HepG2 (cell line): ENCODE results near the gene LRRC42. TPM values are rescaled to one million over a fixed set of nuclear protein-coding genes. Genes with fewer than 3 reads are reported as not detected.

Experiments
- ATAC-seq: fragments of 200-7000 bp; cut with Tn5 transposase; 3 replicates; pipeline ENCODE4 v1.9.1; 2020; ENCODE audit warnings: mild to moderate bottlenecking, moderate library complexity
- BruUV-seq: library from RNA; stranded (reverse); fragments of 400-500 nt; replicated peaks from 2 replicates; lab custom pipeline; 2021; lab: Mats Ljungman, UMichigan
- CTCF ChIA-PET: fragments of 300-600 bp; formaldehyde crosslinking; extraction: SDS; loops from one replicate; lab custom pipeline; 2021; ENCODE audit warnings: low total read pairs, inconsistent platforms, low intra/inter-chr PET ratio; lab: Yijun Ruan, JAX
- POLR2A ChIA-PET: fragments of 350-600 bp; sonication (Branson Sonifier 250); formaldehyde crosslinking; loops from one replicate; lab custom pipeline; 2020; ENCODE audit warnings: antibody characterized with exemption, inconsistent platforms; lab: Yijun Ruan, JAX
- DNase-seq: peaks from one replicate; pipeline ENCODE4 v3.0.0-alpha.2; 2015; ENCODE audit warnings: low spot score
- FAIRE-seq: peaks from 3 replicates; lab custom pipeline; 2011; peaks lifted over from hg19 to GRCh38; lab: Jason Lieb, UNC
- H2AFZ ChIP-seq: one replicate; pipeline ENCODE4 v1.6.1; 2011; ENCODE audit warnings: low read length, inconsistent platforms
- H3K27ac ChIP-seq: fragments of 300-600 bp; 3 replicates; pipeline ENCODE4 v1.8.0; 2011; ENCODE audit warnings: mixed run types, mild to moderate bottlenecking, mixed read lengths, low read length, inconsistent platforms; ENCODE audit not compliant: insufficient read depth; ENCODE audit errors: extremely low read length
- H3K27me3 ChIP-seq, 2 experiments: fragments of 200-600 bp in 1 of 2; 2 replicates in 1 of 2; 3 replicates in 1 of 2; pipeline versions ENCODE4 v1.6.0 to v1.8.0; 2011; ENCODE audit warnings: low read length in 2 of 2, mild to moderate bottlenecking in 2 of 2, moderate library complexity in 2 of 2, inconsistent platforms in 1 of 2; ENCODE audit not compliant: insufficient read depth in 2 of 2, control insufficient read depth in 1 of 2
- H3K36me3 ChIP-seq, 2 experiments: fragments of 200-600 bp in 1 of 2; replicated peaks in 1 of 2; 2 replicates in 1 of 2; 3 replicates in 1 of 2; pipeline versions ENCODE4 v1.5.1 to v1.8.0; 2011; ENCODE audit warnings: low read length in 2 of 2, inconsistent platforms in 1 of 2; ENCODE audit not compliant: insufficient read depth in 2 of 2, control insufficient read depth in 1 of 2
- H3K4me1 ChIP-seq: 2 replicates; pipeline ENCODE4 v1.5.1; 2012; ENCODE audit warnings: low read length, inconsistent platforms; ENCODE audit not compliant: insufficient read depth
- H3K4me2 ChIP-seq: 2 replicates; pipeline ENCODE4 v1.6.0; 2011; ENCODE audit warnings: low read depth, low read length, inconsistent platforms
- H3K4me3 ChIP-seq, 3 experiments: fragments of 200-600 bp in 1 of 3; sonication (generic), shearing (Covaris generic) in 1 of 3; replicated peaks in 1 of 3; 2 replicates each; pipeline ENCODE4 v1.5.1; 2011 to 2016; ENCODE audit warnings: low read length in 3 of 3, inconsistent platforms in 2 of 3, low read depth in 2 of 3, mild to moderate bottlenecking in 2 of 3, control low read depth in 1 of 3, mixed read lengths in 1 of 3; ENCODE audit not compliant: insufficient read depth in 1 of 3
- H3K79me2 ChIP-seq: one replicate; pipeline ENCODE4 v1.6.1; 2011; ENCODE audit warnings: low read length, inconsistent platforms; ENCODE audit not compliant: insufficient read depth
- H3K9ac ChIP-seq: 2 replicates; pipeline ENCODE4 v1.6.0; 2011; ENCODE audit warnings: mild to moderate bottlenecking, low read depth, low read length, inconsistent platforms; ENCODE audit not compliant: insufficient read depth
- H3K9me3 ChIP-seq: 2 replicates; pipeline ENCODE4 v1.5.1; 2012; ENCODE audit warnings: mild to moderate bottlenecking, low read length
- H4K20me1 ChIP-seq: 2 replicates; pipeline ENCODE4 v1.6.0; 2011; ENCODE audit warnings: inconsistent platforms, mild to moderate bottlenecking, low read length, moderate library complexity; ENCODE audit not compliant: insufficient read depth
- ATF1 ChIP-seq: IDR thresholded peaks from 2 replicates; pipeline ENCODE4 v1.6.1; 2016; ENCODE audit warnings: mild to moderate bottlenecking, control low read depth
- DMAP1 ChIP-seq: IDR thresholded peaks from 2 replicates; pipeline ENCODE4 v1.6.1; 2016
- MBNL3 ChIP-seq: fragments of 250-450 bp; sonication (Bioruptor Pico); conservative IDR thresholded peaks from 2 replicates; pipeline ENCODE4 v1.8.0; 2022; ENCODE audit warnings: mild to moderate bottlenecking, inconsistent platforms
- NFYB ChIP-seq: sonication (generic); formaldehyde crosslinking; IDR thresholded peaks from 2 replicates; pipeline ENCODE4 v1.4.0; 2020; ENCODE audit warnings: missing genetic modification reagents
- PCBP1 ChIP-seq: fragments of 200-400 bp; formaldehyde crosslinking; IDR thresholded peaks from 2 replicates; pipeline ENCODE4 v1.6.1; 2017; ENCODE audit warnings: mild to moderate bottlenecking, low read depth, low read length, borderline replicate concordance
- TARDBP ChIP-seq: sonication (generic); formaldehyde crosslinking; IDR thresholded peaks from 2 replicates; pipeline ENCODE4 v1.8.0; 2022; ENCODE audit warnings: mild to moderate bottlenecking, missing genetic modification reagents
- U2AF1 ChIP-seq: fragments of 200-400 bp; formaldehyde crosslinking; optimal IDR thresholded peaks from 2 replicates; pipeline ENCODE3; 2017; ENCODE audit warnings: mild to moderate bottlenecking, low read depth, low read length
- ZNF234 ChIP-seq: sonication (generic); formaldehyde crosslinking; conservative IDR thresholded peaks from 2 replicates; pipeline ENCODE4 v1.5.1; 2020; ENCODE audit warnings: mild to moderate bottlenecking, missing genetic modification reagents
- ZNF772 ChIP-seq: sonication (generic); formaldehyde crosslinking; IDR thresholded peaks from 2 replicates; pipeline ENCODE4 v1.5.0; 2020; ENCODE audit warnings: mild to moderate bottlenecking, missing genetic modification reagents
- ZNF773 ChIP-seq: sonication (generic); formaldehyde crosslinking; IDR thresholded peaks from 2 replicates; pipeline ENCODE4 v1.4.0; 2020; ENCODE audit warnings: missing genetic modification reagents, borderline replicate concordance
- WGBS: methylation state at CpG from one replicate; pipeline ENCODE4 v1.1.6; 2017; ENCODE audit warnings: low lambda C conversion rate; 5-methylcytosine and 5-hydroxymethylcytosine counted together
- in situ Hi-C: cut with HindIII; loops from 2 replicates; pipeline ENCODE4 v1.10.0; 2017; ENCODE audit warnings: low pct_unique_long_range_greater_than_20kb; ENCODE audit not compliant: extremely low pct_ligation_motif_present
- intact Hi-C: fragments of 100-400 bp; cut with micrococcal nuclease; formaldehyde crosslinking; loops from one replicate; pipeline ENCODE4 v1.10.0; 2022; ENCODE audit not compliant: unreplicated experiment
- polyA plus RNA-seq, 8 experiments: library from polyadenylated mRNA; depleted of rRNA in 3 of 8; stranded (reverse) in 7 of 8; unstranded in 1 of 8; fragments of >200 nt; fragmentation: Illumina TruSeq in 4 of 8; extraction: Trizol in 4 of 8; gene quantifications; 2 replicates each; pipeline versions ENCODE4 v1.2.1 to v1.2.3, GENCODE V29; 2011 to 2016; ENCODE audit warnings: low read depth in 4 of 8, missing spikeins in 1 of 8, mixed read lengths in 1 of 8; ENCODE audit not compliant: insufficient read depth in 1 of 8
- total RNA-seq, 5 experiments: library from RNA; depleted of rRNA; stranded (reverse); fragments of >200 nt; fragmentation: Illumina TruSeq; extraction: Trizol; gene quantifications; 2 replicates each; pipeline ENCODE4 v1.2.3, GENCODE V29; 2016; ENCODE audit warnings: low read depth in 1 of 5
- TF ChIP-seq, protein P1 (sequence below): IDR thresholded peaks from 2 replicates; pipeline ENCODE4 v1.6.1; 2016; ENCODE audit warnings: missing compliant biosample characterization, missing genetic modification reagents, borderline replicate concordance

The LRRC42 gene
- total and polyA plus RNA-seq, 2 of the 13 experiments (the other 11 are each of a cell fraction or from before 2014, with no cell fraction given): 30.6 to 43.6 TPM

DNA sequence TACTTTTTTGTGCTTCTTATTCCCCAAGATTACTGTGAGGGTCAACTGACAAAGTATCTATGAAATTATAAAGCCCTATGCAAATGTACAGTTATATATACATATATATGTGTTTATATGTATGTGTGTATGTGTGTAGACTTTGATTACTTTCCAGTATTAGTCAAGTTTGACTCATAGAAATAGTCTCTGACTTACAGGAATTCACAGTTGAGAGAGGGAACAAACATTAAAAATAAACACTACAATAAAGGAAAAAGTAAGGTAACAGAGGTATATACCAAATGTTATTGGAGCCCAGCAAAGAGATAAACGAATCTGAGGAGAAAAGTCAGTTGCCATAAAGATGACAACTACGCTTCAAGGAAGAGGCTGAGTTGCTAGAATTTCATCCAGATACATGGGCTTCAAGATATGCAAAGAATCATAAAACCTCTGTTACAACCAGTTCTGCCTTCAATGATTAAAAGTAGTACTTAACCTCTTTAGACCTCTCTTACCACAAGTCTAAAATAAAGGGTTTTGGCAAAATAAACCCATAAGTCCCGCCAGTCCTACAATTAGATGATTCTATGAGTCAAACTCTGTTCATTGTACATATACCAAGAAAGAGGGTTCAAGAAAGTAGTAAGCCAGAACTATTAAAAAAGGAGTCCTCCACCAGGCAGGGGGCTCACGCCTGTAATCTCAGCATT is 7.9 kb upstream of the LRRC42 start:
- no peak for FAIRE-seq
- no peak overlapping the region for H2AFZ ChIP-seq
- no peak for TF ChIP-seq ZNF772 (CRISPR knock-in tag)
- no peak for TF ChIP-seq ZNF773
- no peak for TF ChIP-seq PCBP1
- TF ChIP-seq, protein P1, sequence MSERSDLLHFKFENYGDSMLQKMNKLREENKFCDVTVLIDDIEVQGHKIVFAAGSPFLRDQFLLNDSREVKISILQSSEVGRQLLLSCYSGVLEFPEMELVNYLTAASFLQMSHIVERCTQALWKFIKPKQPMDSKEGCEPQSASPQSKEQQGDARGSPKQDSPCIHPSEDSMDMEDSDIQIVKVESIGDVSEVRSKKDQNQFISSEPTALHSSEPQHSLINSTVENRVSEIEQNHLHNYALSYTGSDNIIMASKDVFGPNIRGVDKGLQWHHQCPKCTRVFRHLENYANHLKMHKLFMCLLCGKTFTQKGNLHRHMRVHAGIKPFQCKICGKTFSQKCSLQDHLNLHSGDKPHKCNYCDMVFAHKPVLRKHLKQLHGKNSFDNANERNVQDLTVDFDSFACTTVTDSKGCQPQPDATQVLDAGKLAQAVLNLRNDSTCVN (CRISPR knock-in tag): no peak
- no peak for TF ChIP-seq ATF1 (CRISPR knock-in tag)
- no peak for TF ChIP-seq NFYB (CRISPR knock-in tag)
- TF ChIP-seq ZNF234 (CRISPR knock-in tag): no peak
- TF ChIP-seq MBNL3: no peak
- no peak for TF ChIP-seq U2AF1
- TF ChIP-seq TARDBP (CRISPR knock-in tag): no peak
- TF ChIP-seq DMAP1 (CRISPR knock-in tag): no peak
- ATAC-seq: no peak
- no peaks in the 10 kb centered on the region for H3K27me3 ChIP-seq
- H3K9ac ChIP-seq: no peak overlapping the region
- no peak for DNase-seq
- ChIA-PET CTCF (no interaction called here), POLR2A (no interaction called here)
- peaks cover 4 to 11% of the 10 kb centered on the region in 2 experiments; a peak in 2 of 5 replicates for H3K36me3 ChIP-seq
- BruUV-seq: no TSS peak
- H3K27ac ChIP-seq: no peak overlapping the region
- peaks cover 4% of the 10 kb centered on the region for H3K79me2 ChIP-seq
- in situ Hi-C loops: no loop called here
- no peak overlapping the region for H3K4me2 ChIP-seq
- no peaks in the 10 kb centered on the region for H4K20me1 ChIP-seq
- no peak overlapping the region for H3K4me3 ChIP-seq
- 96% methylated on average over 4 of the region's 4 CpGs for WGBS
- peaks cover 17% of the 10 kb centered on the region for H3K4me1 ChIP-seq
- peaks cover 8% of the 10 kb centered on the region; the same call in 1 of the 2 replicates for H3K9me3 ChIP-seq
- intact Hi-C loops: no loop called here
